OCI-LY1 (cell line): ENCODE data around the gene MAGEA12.
"Not testable (repeated sequence)": the region's sequence is repeated elsewhere in the genome, so short reads cannot be mapped to it uniquely, and the experiment has no call there.

Experiments
- EZH2 ChIP-seq: fragments of 200-600 bp; sonication (generic), shearing (Covaris generic); IDR thresholded peaks from 2 replicates; pipeline ENCODE4 v1.8.0; 2017; ENCODE audit warnings: borderline replicate concordance, mixed run types, mild to moderate bottlenecking, antibody characterized with exemption, low read length, moderate library complexity, mixed read lengths
- TF ChIP-seq, protein P1 (sequence below): fragments of 200-600 bp; sonication (generic), shearing (Covaris generic); IDR thresholded peaks from 2 replicates; pipeline ENCODE4 v1.5.1; 2017; ENCODE audit warnings: mild to moderate bottlenecking, antibody characterized with exemption, low read length, moderate library complexity, mixed read lengths

DNA sequence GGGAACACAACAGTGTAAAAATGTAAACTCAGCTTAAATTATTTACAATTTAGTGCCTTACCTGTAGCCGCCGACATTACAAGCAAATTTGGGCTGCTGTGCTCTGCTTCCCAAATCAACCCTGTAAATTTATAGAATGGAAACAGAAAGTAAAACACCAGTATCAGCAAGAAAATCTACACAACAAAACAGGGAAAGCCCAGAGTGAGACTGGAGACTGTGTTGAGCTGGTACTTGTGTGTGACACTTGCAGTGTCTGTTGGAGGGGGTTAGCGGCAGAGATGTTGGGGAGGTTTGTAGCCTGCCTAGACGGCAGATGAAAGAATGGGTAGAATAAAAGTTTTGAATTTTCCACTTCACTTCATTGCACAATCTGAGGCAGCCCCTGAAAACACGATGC lies 20.4 kb upstream of the MAGEA12 start:
- TF ChIP-seq, protein P1, sequence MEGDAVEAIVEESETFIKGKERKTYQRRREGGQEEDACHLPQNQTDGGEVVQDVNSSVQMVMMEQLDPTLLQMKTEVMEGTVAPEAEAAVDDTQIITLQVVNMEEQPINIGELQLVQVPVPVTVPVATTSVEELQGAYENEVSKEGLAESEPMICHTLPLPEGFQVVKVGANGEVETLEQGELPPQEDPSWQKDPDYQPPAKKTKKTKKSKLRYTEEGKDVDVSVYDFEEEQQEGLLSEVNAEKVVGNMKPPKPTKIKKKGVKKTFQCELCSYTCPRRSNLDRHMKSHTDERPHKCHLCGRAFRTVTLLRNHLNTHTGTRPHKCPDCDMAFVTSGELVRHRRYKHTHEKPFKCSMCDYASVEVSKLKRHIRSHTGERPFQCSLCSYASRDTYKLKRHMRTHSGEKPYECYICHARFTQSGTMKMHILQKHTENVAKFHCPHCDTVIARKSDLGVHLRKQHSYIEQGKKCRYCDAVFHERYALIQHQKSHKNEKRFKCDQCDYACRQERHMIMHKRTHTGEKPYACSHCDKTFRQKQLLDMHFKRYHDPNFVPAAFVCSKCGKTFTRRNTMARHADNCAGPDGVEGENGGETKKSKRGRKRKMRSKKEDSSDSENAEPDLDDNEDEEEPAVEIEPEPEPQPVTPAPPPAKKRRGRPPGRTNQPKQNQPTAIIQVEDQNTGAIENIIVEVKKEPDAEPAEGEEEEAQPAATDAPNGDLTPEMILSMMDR, result not testable (repeated sequence)
- not testable (repeated sequence) for TF ChIP-seq EZH2
